LNCaP clone FGC (cell line): Measurements from ENCODE around the gene RASA3.
"Not testable (repeated sequence)": the region's sequence is repeated elsewhere in the genome, so short reads cannot be mapped to it uniquely, and the experiment has no call there.

Source experiments
- DNase-seq: peaks from one replicate; pipeline ENCODE4 v3.0.0-alpha.2; 2011; ENCODE audit warnings: low read depth
- H3K4me3 ChIP-seq: 2 replicates; pipeline ENCODE4 v1.5.1; 2011; ENCODE audit warnings: mild to moderate bottlenecking, low read depth, low read length, control low read depth
- TF ChIP-seq, protein P1 (sequence below): IDR thresholded peaks from 2 replicates; pipeline ENCODE4 v1.5.1; 2012; ENCODE audit warnings: mild to moderate bottlenecking; ENCODE audit not compliant: control insufficient read depth, insufficient read depth; ENCODE audit errors: extremely low read depth

The RASA3 gene

DNA sequence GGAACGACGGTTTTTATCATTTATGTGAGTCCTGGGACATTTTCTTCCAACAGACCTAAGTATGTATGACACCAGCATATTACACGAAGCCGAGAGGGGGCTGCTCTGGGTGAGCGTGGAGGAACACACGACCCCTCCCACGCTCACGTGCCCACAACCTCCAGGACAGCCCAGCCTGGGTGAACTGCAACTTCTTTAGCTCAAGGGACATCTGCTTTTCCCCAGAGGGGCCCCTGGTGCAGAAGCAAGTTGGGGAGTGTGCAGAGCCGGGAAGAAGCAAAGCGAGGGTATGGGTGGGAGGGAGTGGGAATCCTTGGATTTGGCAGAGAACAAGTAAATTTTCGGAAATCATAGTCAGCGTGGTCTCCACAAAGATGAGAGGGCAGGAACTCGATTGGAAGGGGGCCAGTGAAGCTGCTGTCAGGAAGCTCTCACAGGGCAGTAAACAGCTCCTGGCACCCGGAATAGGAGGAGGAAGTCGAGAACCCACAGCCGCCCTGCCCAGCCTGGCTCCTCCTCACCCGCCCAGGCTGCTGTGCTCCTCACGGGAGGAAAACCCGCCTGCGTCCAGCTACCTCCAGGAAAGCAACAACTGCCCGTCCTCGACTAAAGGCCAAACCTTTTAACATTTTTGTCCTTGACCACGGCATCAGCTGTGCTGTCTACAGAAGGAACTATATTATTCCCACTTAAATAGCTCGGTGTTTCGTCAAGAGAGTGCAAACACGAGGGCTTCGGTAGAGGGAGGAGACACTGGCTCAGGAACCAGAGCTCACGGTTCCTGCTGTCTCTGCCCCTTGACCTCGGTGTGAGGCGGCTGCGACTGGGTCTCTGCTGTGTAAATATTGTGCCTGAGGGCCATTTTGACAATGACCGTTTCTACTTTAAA is 29.5 kb upstream of the RASA3 start:
- no peak for DNase-seq
- TF ChIP-seq, protein P1, sequence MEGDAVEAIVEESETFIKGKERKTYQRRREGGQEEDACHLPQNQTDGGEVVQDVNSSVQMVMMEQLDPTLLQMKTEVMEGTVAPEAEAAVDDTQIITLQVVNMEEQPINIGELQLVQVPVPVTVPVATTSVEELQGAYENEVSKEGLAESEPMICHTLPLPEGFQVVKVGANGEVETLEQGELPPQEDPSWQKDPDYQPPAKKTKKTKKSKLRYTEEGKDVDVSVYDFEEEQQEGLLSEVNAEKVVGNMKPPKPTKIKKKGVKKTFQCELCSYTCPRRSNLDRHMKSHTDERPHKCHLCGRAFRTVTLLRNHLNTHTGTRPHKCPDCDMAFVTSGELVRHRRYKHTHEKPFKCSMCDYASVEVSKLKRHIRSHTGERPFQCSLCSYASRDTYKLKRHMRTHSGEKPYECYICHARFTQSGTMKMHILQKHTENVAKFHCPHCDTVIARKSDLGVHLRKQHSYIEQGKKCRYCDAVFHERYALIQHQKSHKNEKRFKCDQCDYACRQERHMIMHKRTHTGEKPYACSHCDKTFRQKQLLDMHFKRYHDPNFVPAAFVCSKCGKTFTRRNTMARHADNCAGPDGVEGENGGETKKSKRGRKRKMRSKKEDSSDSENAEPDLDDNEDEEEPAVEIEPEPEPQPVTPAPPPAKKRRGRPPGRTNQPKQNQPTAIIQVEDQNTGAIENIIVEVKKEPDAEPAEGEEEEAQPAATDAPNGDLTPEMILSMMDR = no peak
- H3K4me3 ChIP-seq = no peak overlapping the region

DNA sequence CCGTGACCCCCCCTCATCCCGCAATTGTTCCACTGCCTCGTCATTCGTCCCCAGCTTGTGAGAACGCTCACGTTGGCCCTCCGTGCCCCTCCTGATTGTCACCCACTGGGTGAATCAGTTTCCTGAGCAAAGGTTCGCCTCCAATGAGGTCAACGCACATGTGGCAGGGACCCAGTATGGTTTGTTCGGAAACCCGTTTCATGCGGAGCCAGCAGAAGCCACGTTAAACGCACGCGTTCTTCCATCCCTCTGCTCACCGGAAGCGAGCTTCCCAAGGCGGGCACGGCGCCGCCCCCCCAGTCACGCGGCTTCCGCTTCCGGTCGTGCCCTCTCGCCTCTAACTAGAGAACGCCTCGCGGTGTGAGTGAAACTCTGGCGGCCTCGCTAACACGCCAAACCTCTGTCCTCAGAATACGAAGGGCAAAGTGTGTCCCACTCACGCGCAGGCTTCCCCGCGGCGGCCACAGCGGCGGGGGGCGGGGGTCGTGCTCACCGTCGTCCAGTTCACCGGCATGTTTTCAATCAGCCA is 28.7 kb upstream of the RASA3 start:
- no peak for DNase-seq
- no peak overlapping the region for H3K4me3 ChIP-seq
- TF ChIP-seq, protein P1 = no peak

DNA sequence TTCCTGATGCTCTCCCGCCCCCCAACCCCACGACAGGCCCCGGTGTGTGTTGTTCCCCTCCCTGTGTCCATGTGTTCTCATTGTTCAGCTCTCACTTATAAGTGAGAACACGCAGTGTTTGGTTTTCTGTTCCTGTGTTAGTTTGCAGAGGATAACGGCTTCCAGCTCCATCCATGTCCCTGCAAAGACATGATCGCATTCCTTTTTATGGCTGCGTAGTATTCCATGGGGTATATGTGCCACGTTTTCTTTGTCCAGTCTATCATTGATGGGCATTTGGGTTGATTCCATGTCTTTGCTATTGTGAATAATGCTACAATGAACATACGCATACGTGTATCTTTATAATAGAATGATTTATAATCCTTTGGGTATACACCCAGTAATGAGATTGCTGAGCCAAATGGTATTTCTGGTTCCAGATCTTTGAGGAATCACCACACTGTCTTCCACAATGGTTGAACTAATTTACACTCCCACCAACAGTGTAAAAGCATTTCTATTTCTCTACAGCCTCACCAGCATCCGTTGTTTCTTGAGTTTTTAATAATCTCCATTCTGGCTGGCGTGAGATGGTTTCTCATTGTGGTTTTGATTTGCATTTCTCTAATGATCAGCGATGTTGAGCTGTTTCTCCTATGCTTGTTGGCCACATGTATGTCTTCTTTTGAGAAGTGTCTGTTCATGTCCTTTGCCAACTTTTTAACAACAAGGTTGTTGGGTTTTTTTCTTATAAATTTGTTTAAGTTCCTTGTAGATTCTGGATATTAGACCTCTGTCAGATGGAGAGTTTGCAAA is 26.6 kb upstream of the RASA3 start:
- not testable (repeated sequence) for H3K4me3 ChIP-seq, DNase-seq

DNA sequence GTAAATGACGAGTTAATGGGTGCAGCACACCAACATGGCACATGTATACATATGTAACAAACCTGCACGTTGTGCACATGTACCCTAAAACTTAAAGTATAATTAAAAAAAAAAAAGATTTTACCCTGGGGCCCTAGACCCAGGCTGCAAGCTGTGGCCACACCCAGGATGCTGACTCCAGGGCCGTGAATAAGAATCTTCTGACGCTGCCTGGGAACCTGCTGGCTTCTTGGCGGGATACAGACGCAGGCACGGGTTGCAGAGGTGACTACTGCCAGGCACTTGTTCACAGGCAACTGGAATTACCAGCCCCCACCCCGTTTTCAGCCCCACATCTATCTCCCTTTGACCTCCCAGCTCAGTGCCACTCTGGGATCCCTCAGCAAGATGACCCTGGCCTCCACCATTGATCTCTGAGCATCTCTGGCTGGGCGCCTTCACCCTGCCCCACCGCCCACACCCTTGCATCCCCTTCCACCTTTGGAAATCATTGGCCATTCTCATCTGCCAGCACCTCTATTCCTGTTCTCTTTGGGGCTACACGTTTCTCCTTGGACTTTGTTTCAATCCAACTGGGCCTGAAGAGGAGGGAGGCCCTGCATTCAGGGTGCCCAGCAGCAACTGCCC is 25.6 kb upstream of the RASA3 start:
- TF ChIP-seq, protein P1 = no peak
- no peak overlapping the region for H3K4me3 ChIP-seq
- no peak for DNase-seq

DNA sequence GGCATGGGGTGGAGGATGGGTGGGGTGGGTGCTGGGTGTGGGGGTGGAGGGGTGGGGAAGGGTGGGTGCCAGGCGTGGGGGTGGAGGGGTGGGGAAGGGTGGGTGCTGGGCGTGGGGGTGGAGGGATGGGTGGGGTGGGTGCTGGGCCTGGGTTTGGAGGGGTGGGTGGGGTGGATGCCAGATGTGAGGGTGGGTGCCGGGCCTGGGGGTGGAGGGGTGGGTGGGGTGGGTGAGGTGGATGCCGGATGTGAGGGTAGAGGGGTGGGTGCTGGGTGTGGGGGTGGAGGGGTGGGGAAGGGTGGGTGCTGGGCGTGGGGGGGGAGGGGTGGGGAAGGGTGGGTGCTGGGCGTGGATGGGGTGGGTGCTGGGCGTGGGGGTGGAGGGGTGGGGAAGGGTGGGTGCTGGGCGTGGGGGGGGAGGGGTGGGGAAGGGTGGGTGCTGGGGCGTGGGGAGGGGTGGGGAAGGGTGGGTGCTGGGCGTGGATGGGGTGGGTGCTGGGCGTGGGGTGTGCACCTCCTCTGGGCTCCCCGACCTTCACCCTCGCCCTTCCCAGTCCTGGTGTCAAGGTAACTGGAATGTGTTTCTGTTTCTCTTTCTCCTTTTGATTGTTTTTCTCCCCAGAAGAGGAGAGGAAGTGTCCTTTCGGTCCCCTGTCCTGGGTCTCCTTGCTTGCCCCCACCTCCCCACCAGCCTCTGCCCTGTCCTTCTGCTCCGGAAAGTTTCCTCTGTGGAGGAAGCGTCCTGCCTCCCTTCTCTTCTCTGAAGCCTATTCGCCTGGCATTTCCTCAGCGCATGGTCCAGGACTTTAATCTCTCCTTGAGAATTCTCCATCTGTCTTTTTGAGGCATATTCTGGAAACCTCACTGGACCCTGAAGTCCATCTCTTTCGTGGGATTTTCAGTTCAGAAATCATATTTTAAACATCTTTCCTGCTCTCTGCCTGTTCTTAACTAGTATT is 23.8 kb upstream of the RASA3 start:
- DNase-seq = no peak
- H3K4me3 ChIP-seq = no peak overlapping the region
- TF ChIP-seq, protein P1 = no peak

DNA sequence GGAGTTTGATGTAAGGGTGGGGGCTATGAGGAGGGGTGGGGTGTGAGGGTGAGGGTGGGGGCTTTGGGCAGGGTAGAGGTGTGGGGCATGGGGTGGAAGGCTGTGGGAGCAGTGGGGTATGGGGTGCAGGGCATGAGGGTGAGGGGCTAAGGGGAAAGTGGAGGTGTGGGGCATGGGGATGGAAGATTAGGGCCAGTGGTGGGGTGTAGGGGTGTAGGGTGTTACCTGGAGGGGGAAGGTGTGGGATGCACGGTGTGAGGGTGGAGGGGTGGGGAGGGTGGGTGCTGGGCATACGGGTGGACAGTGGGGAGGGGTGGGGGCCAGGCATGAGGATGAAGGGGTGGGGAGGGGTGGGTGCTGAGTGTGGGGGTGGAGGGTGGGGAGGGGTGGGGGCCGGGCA is 22.9 kb upstream of the RASA3 start:
- TF ChIP-seq, protein P1 = no peak
- DNase-seq = no peak
- H3K4me3 ChIP-seq = no peak overlapping the region
